GM12892 (cell line): ENCODE results near the gene FAS.

Experiments
- POLR2A ChIP-seq: IDR thresholded peaks from 2 replicates; pipeline ENCODE4 v1.6.1; 2011; ENCODE audit warnings: low read depth, low read length, control low read depth
- POLR2AphosphoS5 ChIP-seq: IDR thresholded peaks from 2 replicates; pipeline ENCODE4 v1.6.1; 2011; ENCODE audit warnings: low read depth, low read length, control low read depth
- TAF1 ChIP-seq: IDR thresholded peaks from 2 replicates; pipeline ENCODE4 v1.6.1; 2011; ENCODE audit warnings: low read depth, mild to moderate bottlenecking, control low read depth, low read length, borderline replicate concordance

GRCh38 chr10:88987840-88988239 lies 2.8 kb upstream of the FAS start:
- TF ChIP-seq POLR2AphosphoS5 (no peak), POLR2A (no peak), TAF1 (no peak)
